Adipose tissue (tissue), 3 donors: ENCODE measurements around the gene KDM6A. TPM values are rescaled to one million over a fixed set of nuclear protein-coding genes. Genes with fewer than 3 reads are reported as not detected.
"Not testable (repeated sequence)": the region's sequence is repeated elsewhere in the genome, so short reads cannot be mapped to it uniquely, and the experiment has no call there.

Source experiments
- H3K27ac ChIP-seq: one replicate; pipeline ENCODE4 v1.5.1; 2013; ENCODE audit warnings: low read depth, low read length
- WGBS, 3 donors: extraction: QIAGEN DNeasy Blood & Tissue Kit; methylation state at CpG; one replicate each; pipeline ENCODE4 v1.1.7; 2013; 5-methylcytosine and 5-hydroxymethylcytosine counted together
- polyA plus RNA-seq, 3 donors: library from polyadenylated mRNA; stranded (reverse); fragments of 200-250 nt; gene quantifications; one replicate each; pipeline ENCODE4 v1.2.3, GENCODE V29; 2013
- donor health status: healthy with polysubstance abuse.
- donor health status: Bipolar disorder and iron deficiency.
- donor health status: healthy.

The KDM6A gene
- polyA plus RNA-seq, 3 donors, result 3.9 to 12.3 (median 6.4) TPM

DNA sequence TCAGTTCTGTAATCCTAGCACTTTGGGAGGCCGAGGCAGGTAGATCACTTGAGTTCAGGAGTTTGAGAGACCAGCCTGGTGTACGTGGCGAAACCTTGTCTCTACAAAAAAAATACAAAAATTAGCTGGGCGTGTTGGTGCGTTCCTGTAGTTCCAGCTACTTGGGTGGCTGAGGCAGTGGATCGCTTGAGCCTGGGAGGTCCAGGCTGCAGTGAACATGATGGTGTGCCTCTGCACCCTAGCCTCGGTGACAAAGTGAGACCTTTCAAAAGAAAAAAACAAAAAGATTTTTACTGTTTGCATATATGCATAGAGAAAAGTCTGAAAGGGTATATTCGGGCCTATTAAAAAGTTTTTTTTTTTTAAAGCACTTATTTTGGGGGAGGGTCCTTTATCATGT is 76.1 kb downstream of the KDM6A start:
- no peak overlapping the region for H3K27ac ChIP-seq
- 76 to 88% (median 80%) methylated on average over 8 of the region's 8 CpGs for WGBS, 3 donors

DNA sequence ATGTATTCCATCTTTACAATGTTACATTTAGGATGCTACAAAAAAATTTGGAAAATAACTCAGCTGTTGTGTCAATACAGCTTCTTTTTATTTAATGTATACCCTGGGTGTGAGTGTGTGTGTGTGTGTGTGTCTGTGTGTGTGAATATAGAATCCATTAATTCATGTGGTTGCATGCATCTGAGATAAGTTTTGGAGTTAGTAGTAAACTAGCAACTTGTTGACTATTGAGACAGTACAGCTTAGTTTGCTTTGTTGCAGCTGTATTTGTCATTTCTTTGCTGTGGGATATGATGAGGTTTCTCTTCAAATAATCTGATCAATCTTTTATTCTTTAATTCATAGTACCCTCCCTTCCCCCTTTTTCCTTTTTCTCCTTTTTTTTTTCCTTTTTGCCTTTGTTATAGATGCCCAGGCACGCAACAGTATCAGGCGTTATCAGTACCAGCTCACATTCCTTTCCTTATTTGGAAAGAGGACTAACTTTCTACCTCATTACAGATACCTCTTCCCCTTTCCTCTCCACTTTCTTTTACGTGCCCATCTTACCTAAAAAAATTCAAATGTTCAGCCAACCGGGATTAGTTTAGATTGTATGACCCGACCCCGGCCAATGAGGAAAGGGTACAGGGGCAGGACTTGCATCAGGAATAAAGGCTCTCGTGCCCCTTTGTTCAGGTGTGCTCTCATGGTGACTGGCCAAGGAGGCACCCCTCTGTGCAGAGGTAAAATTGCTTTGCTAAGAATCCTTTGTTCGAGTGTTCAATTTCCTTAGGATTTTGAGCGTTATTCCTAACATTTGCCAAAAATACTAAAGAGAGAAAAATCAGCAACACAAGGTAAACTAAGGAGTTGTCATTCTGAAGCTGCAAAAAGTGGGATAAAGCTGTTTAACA is 77.7 kb downstream of the KDM6A start:
- H3K27ac ChIP-seq, result not testable (repeated sequence)
- WGBS, 3 donors, result 27 to 55% (median 51%) methylated on average over 9 of the region's 9 CpGs

DNA sequence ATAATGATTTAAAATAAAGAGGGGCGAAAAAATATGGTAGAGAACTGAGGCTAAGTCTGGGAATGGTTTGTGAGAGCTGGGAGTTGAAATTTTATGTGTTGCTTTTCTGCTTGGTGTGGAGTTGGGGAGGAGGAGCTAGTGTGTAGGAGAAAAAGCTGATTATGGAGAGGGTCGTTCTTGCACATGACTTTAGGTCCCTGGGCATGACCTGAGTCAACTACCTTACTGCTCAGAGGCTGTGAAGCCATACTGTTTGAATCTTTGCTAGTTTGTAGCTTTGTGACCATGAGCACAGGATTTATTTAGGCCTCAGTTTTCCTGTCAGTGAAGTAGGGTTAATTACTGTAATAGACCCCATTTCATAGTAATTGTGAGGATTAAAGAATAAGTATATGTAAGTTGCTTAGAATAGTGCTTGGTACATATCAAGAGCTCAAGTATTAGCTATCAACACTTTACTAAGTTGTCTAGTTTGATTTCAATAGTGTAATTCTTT is 78.6 kb downstream of the KDM6A start:
- WGBS, 3 donors, result 67 to 72% (median 69%) methylated on average over 2 of the region's 2 CpGs
- H3K27ac ChIP-seq, result no peak overlapping the region

DNA sequence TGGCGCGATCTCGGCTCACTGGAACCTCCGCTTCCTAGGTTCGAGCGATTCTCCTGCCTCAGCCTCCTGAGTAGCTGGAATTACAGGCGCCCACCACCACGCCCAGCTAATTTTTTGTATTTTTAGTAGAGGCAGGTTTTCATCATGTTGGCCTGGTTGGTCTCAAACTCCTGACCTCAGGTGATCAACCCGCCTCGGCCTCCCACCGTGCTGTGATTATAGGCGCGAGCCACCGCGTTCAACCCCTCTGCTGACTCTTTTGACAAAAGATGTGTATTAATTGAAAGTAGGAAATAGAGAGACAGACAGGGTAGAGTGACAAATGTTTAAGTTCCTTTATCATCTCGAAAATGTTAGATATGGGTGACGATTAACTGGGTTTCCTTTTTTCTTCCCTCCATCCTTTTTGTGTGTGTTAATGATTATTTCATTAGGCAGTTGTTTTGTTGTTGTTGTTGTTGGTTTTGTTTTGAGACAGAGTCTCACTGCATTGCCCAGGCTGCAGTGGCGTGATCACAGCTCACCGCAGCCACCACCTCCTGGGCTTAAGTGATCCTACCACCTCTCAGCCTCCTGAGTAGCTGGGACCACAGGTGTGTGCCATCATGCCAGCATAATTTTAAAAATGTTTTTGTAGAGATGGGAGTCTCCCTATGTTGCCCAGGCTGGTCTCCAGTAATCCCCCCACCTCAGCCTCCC is 79.5 kb downstream of the KDM6A start:
- 95 to 97% (median 96%) methylated on average over 19 of the region's 19 CpGs for WGBS, 3 donors
- no peak overlapping the region for H3K27ac ChIP-seq

DNA sequence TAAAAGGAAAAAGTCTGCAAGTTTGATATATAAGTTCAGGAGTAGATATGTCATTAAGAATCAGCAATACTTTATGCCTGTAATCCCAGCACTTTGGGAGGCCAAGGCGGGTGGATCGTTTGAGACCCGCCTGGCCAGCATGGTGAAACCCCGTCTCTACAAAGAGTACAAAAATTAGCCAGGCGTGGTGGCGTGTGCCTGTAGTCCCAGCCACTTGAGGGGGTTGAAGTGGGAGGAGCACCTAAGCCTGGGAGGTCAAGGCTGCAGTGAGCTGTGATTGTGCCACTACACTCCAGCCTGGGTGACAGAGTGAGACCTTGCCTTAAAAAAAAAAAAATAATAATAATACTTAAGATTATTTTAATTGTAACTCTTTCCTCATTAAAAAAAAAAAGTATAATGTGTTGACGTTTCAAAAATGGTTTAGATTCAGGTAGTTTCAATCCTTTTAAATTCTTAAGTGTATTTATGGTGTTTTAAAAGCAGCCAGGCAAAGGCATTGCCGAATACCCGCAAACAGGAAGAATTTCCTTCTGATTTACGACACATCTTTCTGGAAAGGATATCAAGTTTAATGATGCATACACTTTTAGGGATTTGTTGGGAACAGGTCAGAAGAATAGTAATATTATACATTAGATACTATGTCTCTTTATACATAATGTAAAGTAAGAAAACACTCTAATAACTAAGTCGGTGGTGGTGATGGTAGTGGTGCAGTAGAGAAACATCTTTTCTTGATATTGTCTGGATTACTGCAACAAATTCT is 80.9 kb downstream of the KDM6A start:
- WGBS, 3 donors, result 69 to 79% (median 70%) methylated on average over 9 to 11 of the region's 11 CpGs
- no peak overlapping the region for H3K27ac ChIP-seq

DNA sequence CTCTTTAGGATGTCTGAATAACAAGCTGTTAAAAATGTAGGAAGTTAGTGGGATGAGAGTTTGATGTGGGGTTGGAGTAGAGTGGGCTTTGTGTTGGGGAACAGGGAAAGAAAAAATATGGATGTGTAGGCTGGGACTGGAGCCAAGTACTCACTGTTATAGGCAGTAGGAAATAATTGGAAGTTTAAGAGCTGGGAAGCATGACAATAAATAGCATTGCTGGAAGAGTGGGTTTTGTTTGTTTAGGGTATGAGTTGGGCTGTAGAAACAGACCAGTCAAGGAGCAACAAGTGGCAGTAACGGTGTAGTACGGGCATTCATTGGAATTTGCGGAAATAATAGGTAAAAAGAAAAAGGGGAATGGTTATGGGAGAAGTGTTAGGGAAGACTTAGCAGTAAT is 81.6 kb downstream of the KDM6A start:
- 68 to 83% (median 74%) methylated on average over 3 of the region's 3 CpGs for WGBS, 3 donors
- no peak overlapping the region for H3K27ac ChIP-seq

DNA sequence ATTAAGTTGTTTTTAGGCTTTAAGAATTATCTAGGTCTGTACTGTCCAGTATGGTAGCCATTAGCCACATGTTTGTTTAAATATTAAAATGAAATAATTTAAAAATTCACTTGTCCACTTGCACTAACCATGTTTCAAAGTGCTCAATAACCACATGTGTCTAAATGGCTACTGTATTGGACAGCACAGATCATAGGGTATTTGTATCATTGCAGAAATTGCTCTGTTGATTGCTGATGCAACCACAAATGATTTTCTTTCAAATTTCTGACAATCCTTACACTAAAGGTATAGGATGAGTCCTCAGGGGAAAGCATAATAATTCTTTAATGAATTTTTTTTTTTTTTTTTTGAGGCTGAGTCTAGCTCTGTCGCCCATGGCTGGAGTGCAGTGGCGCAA is 84.9 kb downstream of the KDM6A start:
- 77 to 100% (median 81%) methylated on average over 2 of the region's 2 CpGs for WGBS, 3 donors
- H3K27ac ChIP-seq, result no peak overlapping the region

DNA sequence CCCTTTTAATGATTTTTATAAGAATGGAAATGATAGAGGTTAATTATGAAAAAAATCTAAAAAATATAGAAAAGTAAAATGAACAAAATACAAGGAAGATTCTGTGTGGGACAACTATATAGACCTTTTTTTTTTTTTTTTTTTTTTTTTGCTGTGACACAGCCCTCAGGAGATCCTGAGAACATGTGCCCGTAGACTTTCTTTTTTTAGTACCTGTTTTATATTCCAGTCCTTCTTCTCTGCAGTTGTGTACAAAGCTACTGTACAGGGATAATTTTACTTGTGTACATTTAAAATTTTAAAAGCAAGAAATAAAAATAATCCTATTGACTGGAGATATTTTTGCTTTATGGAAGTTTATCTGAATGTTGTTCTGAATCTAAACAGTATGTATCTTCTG is 85.5 kb downstream of the KDM6A start:
- no peak overlapping the region for H3K27ac ChIP-seq
- 70 to 93% (median 85%) methylated on average over 1 of the region's 1 CpG for WGBS, 3 donors

DNA sequence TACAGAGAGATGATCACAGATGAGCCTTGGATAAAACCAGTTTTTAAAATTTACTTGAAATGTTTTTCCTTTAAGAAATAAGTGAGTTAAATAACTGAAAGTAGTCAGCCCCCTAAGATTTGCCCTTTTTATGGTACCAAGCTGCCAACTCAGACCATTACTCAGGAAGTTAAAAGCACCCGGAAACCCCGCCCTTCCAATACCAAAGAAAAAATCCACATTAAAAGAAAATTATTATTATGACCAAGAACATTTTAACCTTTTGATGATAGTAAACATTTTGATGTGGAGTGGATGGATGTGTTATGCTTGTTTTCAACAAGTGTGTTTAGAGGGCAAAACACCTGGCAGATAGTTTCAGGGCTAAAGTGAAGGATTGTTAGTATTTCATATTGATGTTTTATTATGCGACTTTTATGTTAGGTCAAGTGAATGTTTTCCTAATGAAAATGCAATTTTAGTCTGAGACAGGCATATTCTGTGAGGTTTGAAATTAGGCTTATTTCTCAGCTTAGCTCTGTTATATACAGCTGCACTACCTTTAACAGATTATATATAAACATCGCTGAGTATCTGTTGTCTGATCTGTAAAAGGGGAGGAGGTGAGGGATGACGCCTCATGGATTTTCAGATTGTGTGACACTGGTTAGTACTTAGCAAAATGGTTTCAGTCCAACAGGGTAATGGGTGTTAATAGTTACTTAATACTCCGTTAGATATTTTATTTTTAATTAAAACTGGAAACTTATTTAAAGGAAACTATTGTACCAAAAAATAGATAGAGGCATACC is 89.0 kb downstream of the KDM6A start:
- no peak overlapping the region for H3K27ac ChIP-seq
- 86 to 90% (median 89%) methylated on average over 6 of the region's 6 CpGs for WGBS, 3 donors

DNA sequence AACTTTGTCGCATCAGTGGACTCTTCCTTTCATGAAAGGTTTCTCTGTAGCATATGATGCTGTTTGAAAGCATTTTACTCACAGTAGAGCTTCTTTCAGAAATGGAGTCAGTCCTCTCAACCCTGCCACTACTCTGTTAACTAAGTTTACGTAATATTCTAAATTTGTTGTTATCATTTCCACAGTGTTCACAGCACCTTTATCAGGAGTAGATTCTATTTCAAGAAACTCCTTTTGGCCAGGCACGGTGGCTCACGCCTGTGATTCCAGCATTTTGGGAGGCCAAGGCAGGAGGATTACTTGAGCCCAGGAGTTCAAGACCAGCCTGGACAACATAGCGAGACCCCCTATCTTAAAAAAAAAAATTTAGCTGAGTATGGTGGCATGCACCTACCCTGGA is 90.0 kb downstream of the KDM6A start:
- no peak overlapping the region for H3K27ac ChIP-seq
- WGBS, 3 donors, result 71 to 98% (median 95%) methylated on average over 5 of the region's 5 CpGs

DNA sequence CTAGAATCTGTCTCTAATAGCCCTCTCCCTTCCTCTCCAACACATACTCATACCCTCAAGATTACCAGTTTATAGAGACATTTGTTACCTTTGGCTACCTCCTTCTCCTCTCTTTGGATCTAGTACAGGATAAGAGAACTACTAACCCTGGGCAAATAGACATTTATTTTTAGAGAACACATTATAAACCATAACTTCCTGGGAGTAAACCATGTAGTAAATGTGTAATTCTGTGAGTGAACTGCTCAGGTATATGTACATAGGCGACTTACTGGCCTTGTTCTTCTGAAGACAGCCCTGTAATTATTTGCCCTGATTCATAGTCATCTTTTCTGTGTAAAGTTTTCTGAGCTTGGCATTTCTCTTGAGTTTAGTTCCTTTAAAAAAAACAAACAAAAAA is 94.2 kb downstream of the KDM6A start:
- H3K27ac ChIP-seq, result no peak overlapping the region
- 67 to 98% (median 94%) methylated on average over 1 of the region's 1 CpG for WGBS, 3 donors

DNA sequence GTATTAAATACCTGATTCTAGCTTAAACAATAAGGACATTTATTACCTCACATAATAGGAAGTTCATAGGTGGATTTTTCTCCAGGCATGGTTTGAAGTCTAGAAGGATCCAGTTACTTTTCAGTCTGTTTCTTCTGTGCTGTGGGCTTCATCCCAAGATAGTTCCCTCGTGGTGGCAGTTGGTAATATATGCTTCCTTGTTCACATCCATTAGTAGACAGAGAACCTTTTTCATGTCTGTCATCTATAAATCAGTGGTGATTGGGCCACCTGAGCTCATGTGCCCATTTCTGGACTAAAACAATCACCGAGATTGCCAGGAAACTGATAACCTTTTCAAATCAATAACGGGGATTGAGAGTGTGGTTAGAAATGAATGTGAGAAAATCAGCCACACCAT is 97.7 kb downstream of the KDM6A start:
- WGBS, 3 donors, result 28 to 70% (median 60%) methylated on average over 3 of the region's 3 CpGs
- H3K27ac ChIP-seq, result no peak overlapping the region

DNA sequence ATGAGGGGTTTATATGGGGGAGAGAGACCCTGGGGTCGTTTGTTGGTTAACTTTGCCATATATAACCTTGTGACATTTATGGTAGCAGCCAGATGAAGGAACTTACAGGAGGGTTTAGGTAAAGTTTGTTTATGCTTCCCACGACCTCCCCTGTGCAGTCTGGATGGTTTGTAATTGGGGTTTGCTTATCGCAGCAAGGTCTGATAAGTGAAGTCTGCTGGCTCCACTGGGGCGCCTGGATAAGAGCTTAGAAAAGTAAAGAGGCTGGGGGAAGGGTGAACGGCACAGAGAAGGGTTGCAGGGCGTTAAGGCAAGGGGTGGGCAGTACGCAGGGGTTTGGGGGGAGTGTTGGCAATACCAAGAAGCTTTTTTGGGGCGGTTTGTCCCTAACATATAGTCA is 98.7 kb downstream of the KDM6A start:
- no peak overlapping the region for H3K27ac ChIP-seq
- WGBS, 3 donors, result 27 to 68% (median 63%) methylated on average over 8 of the region's 8 CpGs

DNA sequence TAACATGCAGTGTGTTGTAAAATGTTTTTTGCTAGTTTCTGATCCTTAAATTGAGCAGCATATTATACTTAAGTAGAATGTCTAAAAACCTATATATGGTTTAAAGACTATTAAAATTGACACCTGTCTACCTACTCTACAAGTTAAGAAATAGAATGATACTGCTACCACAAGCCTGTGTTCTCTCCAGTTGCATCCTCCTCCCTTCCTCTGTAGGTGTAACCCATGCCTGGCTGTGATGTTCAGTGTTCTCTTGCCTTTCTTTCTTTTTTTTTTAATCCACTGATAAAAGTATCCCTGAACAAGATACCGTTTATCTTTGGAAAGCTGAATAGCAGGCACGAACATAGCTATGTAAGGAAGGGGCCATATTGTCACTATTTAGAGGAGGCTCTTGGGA is 99.1 kb downstream of the KDM6A start:
- no peak overlapping the region for H3K27ac ChIP-seq
- WGBS, 3 donors, result 50 to 73% (median 63%) methylated on average over 2 of the region's 2 CpGs

DNA sequence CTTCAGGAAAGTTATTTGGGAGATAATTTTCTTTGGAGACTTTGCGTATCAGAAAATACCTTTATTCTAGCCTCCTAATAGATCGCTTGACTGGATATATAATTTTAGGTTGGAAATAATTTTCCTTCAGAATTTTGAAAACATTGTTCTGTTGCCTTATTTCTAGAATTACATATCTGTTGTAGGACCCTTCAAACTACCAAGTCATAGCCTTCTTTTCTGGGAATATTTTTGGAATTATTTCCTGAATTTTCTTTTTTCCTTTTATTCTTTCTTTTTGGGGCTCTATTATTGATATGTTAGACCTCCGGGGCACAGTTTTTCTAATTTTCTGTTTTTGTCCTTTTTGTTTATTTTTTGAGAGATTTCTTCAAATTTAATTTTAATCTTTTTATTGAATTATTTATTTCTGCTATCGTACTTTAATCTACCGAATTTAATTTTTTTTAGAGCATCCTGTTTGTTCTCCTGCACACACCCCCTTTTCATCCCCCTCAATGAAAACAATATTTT is 100.5 kb downstream of the KDM6A start:
- H3K27ac ChIP-seq, result no peak overlapping the region
- 97 to 99% (median 98%) methylated on average over 5 of the region's 5 CpGs for WGBS, 3 donors

DNA sequence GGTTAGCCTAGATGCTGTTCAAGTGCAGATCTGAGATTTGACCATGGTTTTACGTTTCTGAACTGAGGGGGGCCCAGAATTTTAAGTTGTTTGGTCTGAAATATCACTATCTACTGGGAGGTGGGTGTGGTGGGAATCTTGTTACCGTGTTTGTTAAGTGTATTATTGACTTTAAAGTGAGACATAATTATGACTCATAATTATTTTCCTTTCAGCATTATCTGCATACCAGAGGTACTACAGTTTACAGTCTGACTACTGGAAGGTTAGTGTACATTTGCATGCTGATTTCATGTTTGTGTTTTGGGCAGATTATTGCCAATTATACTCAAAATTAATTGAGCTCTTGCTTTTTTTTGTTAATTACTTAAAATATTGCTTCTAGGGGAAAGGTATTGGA is 101.5 kb downstream of the KDM6A start:
- WGBS, 3 donors, result 48 to 87% (median 49%) methylated on average over 2 of the region's 2 CpGs

DNA sequence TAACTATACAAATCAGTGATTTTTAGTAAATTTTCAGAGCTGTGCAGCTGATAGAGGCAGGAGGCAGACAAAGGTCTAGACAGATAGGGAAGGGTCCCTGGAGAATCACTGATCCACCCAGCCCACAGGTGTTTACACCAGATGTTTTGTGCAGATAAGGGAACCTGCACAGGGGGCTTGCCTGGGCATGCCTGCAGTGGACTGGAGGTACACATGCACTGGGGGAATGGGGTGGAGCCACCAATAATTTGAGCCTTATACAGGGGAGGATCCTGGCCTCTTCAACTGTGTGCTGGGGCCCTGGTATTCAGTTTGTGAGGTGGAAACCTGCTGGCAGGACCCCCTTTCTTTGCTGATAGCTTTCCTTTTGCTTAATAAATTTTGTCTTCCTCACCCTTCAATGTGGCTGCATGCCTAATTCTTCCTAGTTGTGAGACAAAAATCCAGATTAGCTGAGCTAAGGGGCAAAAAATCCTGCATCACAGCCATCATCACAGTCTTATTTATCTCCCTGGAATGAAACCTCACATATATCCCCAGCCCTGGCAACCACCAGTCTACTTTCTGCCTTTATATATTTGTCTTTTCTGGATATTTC is 102.8 kb downstream of the KDM6A start:
- no peak overlapping the region for H3K27ac ChIP-seq

More for the DNA sequence above, 101.5 kb downstream of the KDM6A start:
- no peak overlapping the region for H3K27ac ChIP-seq

DNA sequence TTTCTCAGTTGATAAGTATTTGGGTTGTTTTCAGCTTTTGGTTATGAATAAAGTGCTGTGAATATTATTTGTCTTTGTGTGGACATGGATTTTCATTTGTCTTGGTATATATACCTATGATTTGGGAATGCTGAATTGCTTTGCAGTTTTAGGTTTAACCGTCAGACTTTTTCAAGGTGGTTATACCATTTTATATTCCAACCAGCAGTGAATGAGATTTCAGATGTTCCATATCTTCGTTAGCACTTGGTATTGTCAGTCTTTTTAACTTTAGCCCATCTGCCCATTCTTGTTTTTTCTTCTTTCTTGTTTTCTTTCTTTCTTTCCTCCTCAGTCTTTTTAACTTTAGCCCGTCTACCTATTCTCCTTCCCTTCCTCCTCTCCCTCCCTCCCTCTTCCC is 106.0 kb downstream of the KDM6A start:
- H3K27ac ChIP-seq, result no peak overlapping the region
- 93 to 96% (median 95%) methylated on average over 3 of the region's 3 CpGs for WGBS, 3 donors
